GM21737 (cell line): Measurements from ENCODE around the gene ZFPL1.
"Not testable (repeated sequence)": the region's sequence is repeated elsewhere in the genome, so short reads cannot be mapped to it uniquely, and the experiment has no call there.

Source experiments
- ATAC-seq: cut with Tn5 transposase; IDR thresholded peaks from one replicate; pipeline ENCODE4 v1.9.1; 2021; ENCODE audit warnings: mild to moderate bottlenecking, moderate library complexity; ENCODE audit not compliant: unreplicated experiment

ZFPL1 gene

GRCh38 chr11:65112546-65113360 lies 28.7 kb downstream of the ZFPL1 start:
- peak; percentile 27 for ATAC-seq

- no peak for ATAC-seq
These were observed 29.3 kb downstream of the ZFPL1 start for GRCh38 chr11:65113361-65113756.

- ATAC-seq, result no peak
These were observed 29.8 kb downstream of the ZFPL1 start for GRCh38 chr11:65113839-65114238.

GRCh38 chr11:65114538-65115171 lies 30.6 kb downstream of the ZFPL1 start:
- no peak for ATAC-seq

GRCh38 chr11:65115361-65116082 lies 31.5 kb downstream of the ZFPL1 start:
- no peak for ATAC-seq

GRCh38 chr11:65116370-65117205 lies 32.6 kb downstream of the ZFPL1 start:
- ATAC-seq, result no peak

- peak; percentile 44 for ATAC-seq
These were observed 33.4 kb downstream of the ZFPL1 start, which contains the start of gene ZNHIT2 for GRCh38 chr11:65117206-65118096. Gene ZNHIT2 (minus strand): TSS chr11:65117701. CDS start chr11:65117653, 48 bp downstream.

GRCh38 chr11:65118097-65118837 lies 34.2 kb downstream of the ZFPL1 start:
- no peak for ATAC-seq

GRCh38 chr11:65118891-65119669 lies 35.1 kb downstream of the ZFPL1 start:
- ATAC-seq, result not testable (repeated sequence)

- no peak for ATAC-seq
These were observed 35.6 kb downstream of the ZFPL1 start for GRCh38 chr11:65119670-65119995.

- ATAC-seq, result no peak
These were observed 36.8 kb downstream of the ZFPL1 start for GRCh38 chr11:65120831-65121230.

GRCh38 chr11:65121447-65121864 lies 37.4 kb downstream of the ZFPL1 start:
- no peak for ATAC-seq

GRCh38 chr11:65121865-65122696 lies 38.1 kb downstream of the ZFPL1 start, which contains the start of the genes FAU and MRPL49:
Gene FAU (minus strand): TSS chr11:65122134. CDS start chr11:65121813, 321 bp downstream.
Gene MRPL49 (plus strand): TSS chr11:65122321. CDS start chr11:65122347, 26 bp downstream.
- peak; percentile 59 for ATAC-seq

GRCh38 chr11:65124480-65125196 lies 40.6 kb downstream of the ZFPL1 start:
- ATAC-seq, result no peak

GRCh38 chr11:65125197-65126056 lies 41.4 kb downstream of the ZFPL1 start:
- no peak for ATAC-seq
